22Rv1 (cell line): Measurements from ENCODE around the gene NUP133.

Source experiments
- ZFX ChIP-seq: fragments of 450-650 bp; IDR thresholded peaks from 2 replicates; pipeline ENCODE4 v1.6.1; 2017; ENCODE audit warnings: antibody characterized with exemption, borderline replicate concordance
- TF ChIP-seq, protein P1 (sequence below): fragments of 450-650 bp; IDR thresholded peaks from 2 replicates; pipeline ENCODE4 v1.5.1; 2017; ENCODE audit warnings: mild to moderate bottlenecking

DNA sequence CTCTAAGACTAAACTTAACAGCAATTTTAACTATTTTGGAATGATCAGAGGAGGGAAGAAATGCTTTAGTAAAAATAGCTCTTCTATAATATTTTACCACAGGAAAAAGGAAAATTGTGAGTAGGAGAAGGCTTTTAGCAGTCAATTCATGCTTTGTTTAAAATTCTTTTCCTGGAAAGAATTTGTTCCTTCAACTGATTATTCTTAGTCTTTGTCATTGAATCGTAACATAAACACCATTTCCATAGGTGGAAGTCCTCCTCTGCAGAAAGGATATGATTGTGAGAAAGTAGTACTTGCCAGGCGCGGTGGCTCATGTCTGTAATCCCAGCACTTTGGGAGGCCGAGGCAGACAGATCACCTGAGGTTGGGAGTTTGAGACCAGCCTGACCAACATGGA lies 62.3 kb downstream of the NUP133 start:
- TF ChIP-seq, protein P1, sequence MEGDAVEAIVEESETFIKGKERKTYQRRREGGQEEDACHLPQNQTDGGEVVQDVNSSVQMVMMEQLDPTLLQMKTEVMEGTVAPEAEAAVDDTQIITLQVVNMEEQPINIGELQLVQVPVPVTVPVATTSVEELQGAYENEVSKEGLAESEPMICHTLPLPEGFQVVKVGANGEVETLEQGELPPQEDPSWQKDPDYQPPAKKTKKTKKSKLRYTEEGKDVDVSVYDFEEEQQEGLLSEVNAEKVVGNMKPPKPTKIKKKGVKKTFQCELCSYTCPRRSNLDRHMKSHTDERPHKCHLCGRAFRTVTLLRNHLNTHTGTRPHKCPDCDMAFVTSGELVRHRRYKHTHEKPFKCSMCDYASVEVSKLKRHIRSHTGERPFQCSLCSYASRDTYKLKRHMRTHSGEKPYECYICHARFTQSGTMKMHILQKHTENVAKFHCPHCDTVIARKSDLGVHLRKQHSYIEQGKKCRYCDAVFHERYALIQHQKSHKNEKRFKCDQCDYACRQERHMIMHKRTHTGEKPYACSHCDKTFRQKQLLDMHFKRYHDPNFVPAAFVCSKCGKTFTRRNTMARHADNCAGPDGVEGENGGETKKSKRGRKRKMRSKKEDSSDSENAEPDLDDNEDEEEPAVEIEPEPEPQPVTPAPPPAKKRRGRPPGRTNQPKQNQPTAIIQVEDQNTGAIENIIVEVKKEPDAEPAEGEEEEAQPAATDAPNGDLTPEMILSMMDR: no peak
- no peak for TF ChIP-seq ZFX
